G401 (cell line): ENCODE data around the gene TFIP11. TPM values are rescaled to one million over a fixed set of nuclear protein-coding genes. Genes with fewer than 3 reads are reported as not detected.
A peak's percentile ranks its signal among the peaks of the same experiment; 100 is the strongest.

Experiments used
- DNase-seq: peaks from one replicate; pipeline ENCODE4 v3.0.0-alpha.2; 2015; ENCODE audit warnings: low spot score
- in situ Hi-C: cut with HindIII; loops from 2 replicates; pipeline ENCODE4 v1.10.0; 2016; ENCODE audit warnings: low sequenced_read_pairs, mixed read lengths
- total RNA-seq: library from RNA; depleted of rRNA; stranded (reverse); fragments of >200 nt; shearing (Covaris generic); gene quantifications from 2 replicates; pipeline ENCODE4 v1.2.3, GENCODE V29; 2014

The TFIP11 gene
- total RNA-seq, 1 experiment from 2014 or later, result 39.1 TPM

- DNase-seq, result no peak
- in situ Hi-C loops, result no loop called here
These were observed 52.1 kb downstream of the TFIP11 start for GRCh38 chr22:26460202-26460601.

DNA sequence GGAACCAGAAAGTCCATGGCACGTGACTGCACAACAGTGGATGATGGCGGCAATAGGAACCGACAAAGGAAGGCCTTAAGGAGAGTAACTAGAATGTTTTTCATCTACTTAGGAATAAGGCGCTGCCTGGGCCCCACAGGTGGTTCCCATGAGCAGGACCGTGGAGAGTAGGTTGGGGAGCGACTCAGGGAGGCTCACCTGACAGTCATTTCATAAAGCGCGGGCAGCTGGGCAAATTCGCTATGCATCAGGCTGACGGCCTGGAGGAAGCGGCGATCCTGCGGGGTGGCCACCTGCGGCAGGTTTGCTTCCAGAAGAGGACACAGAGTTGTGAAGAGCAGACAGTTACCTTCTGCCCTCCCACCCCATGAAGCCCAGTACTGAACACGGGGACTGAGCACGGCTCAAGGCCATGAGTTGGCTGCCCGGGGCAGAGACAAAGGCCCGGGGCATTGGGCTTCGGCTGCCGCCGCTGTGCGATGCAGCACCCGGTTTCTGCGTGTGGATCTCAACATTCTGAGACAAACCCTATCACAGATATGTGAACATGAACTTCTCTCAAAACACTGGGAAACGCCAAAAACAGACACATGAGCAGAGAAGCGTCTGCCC, 54.5 kb downstream of the TFIP11 start:
- DNase-seq, result no peak
- in situ Hi-C loops, result no loop called here

- in situ Hi-C loops, result no loop called here
- DNase-seq, result peak; percentile 81
These were observed 58.3 kb downstream of the TFIP11 start for GRCh38 chr22:26453812-26454500.

- DNase-seq, result peak; percentile 57
- in situ Hi-C loops, result no loop called here
These were observed 59.1 kb downstream of the TFIP11 start for GRCh38 chr22:26453216-26453615.

GRCh38 chr22:26452236-26453016, 59.8 kb downstream of the TFIP11 start:
- in situ Hi-C loops, result no loop called here

DNA sequence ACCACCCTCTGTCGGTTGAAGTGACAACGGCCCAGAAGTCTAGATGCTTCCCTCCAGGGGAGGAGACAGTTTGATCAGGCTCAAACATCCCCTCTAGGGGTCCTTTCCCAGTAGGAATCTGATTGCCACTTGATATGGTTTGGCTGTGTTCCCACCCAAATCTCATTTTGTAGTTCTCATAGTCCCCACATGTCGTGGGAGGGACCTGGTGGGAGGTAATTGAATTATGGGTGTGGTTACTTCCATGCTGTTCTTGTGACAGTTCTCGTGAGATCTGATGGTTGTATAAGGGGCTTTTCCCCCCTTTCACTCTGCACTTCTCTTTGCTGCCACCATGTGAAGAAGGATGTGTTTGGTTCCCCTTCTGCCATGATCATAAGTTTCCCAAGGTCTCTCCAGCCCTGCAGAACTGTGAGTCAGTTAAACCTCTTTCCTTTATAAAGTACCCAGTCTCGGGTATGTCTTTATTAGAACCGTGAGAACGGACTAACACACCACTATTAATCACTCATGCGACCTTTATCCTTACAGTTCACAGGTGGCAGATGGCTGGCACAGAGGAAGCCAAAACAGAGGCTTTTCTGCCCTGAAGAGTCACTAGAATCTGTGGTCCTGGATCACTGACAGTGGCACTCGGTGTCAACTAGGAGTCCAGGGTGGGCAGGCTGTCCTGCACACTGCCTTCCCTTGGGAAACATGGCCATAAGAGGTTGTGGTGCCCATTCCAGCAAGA, 61.7 kb downstream of the TFIP11 start:
- DNase-seq, result peak; percentile 28
- in situ Hi-C loops, result no loop called here

More at GRCh38 chr22:26452236-26453016, 59.8 kb downstream of the TFIP11 start:
- DNase-seq, result peak; percentile 83

GRCh38 chr22:26448941-26449340, 63.3 kb downstream of the TFIP11 start:
- peak; percentile 64 for DNase-seq
- in situ Hi-C loops, result no loop called here

GRCh38 chr22:26448334-26448733, 63.9 kb downstream of the TFIP11 start:
- DNase-seq, result no peak
- in situ Hi-C loops, result no loop called here

GRCh38 chr22:26447584-26448329, 64.5 kb downstream of the TFIP11 start:
- DNase-seq, result peak; percentile 92
- in situ Hi-C loops, result no loop called here

GRCh38 chr22:26446808-26447515, 65.3 kb downstream of the TFIP11 start:
- in situ Hi-C loops, result no loop called here
- DNase-seq, result no peak

DNA sequence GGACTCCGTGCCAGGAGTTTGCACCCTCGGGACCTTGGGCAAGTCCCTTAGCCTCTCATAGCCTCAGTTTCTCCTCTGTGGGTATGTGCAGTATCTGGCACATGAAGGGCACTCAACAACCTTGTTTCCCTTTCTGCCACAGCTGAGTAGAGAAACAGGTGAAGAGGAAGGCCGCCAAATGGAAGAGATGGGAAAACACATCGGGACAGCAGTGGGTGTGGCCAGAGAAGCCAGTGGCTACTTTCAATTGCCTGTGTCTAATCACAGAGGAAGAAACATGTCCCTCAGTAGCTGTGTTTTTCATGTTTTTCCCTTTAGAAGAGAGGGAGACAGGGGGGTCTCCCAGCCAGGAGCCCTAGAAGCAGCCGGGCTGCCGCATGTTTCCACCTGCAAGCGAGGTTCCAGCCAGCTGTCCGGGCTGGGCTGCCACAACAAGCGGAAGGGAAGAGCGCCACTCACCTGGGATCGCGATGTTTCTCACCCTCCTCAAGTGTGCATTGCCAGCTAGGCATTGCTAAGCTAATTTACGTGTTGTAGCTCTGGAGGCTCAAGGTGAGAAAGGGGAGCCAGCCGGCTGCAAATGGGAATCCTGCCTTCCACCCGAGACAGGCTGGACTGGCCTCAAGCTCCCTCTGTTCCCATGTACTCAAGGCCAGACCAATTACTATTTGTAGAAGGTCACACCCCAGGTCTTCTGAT, 66.5 kb downstream of the TFIP11 start:
- in situ Hi-C loops, result no loop called here
- DNase-seq, result peak; percentile 73

- peak; percentile 18 for DNase-seq
- in situ Hi-C loops, result no loop called here
These were observed 67.5 kb downstream of the TFIP11 start for GRCh38 chr22:26444777-26445176.

GRCh38 chr22:26443901-26444690, 68.2 kb downstream of the TFIP11 start:
- peak; percentile 42 for DNase-seq
- in situ Hi-C loops, result no loop called here

- in situ Hi-C loops, result no loop called here
- no peak for DNase-seq
These were observed 70.1 kb downstream of the TFIP11 start for GRCh38 chr22:26442086-26442756.
